Ovary (tissue), 9 donors: ENCODE measurements around the gene ACY1. TPM values are rescaled to one million over a fixed set of nuclear protein-coding genes. Genes with fewer than 3 reads are reported as not detected.

Source experiments
- DNase-seq, 5 donors: peaks; one replicate each; pipeline ENCODE4 v3.0.0-alpha.2; 2019 to 2020
- H3K27ac ChIP-seq, 2 donors: fragments of 200-600 bp; one replicate each; pipeline versions ENCODE4 v1.5.1 to v1.8.0; 2019 to 2022
- H3K27me3 ChIP-seq: fragments of 200-600 bp; one replicate; pipeline ENCODE4 v1.8.0; 2022
- H3K36me3 ChIP-seq: fragments of 200-600 bp; sonication (generic); one replicate; pipeline ENCODE4 v1.5.1; 2019
- H3K4me1 ChIP-seq: one replicate; pipeline ENCODE4 v1.8.1; 2013; ENCODE audit warnings: mild to moderate bottlenecking, moderate library complexity; ENCODE audit not compliant: insufficient read depth
- H3K4me3 ChIP-seq: fragments of 200-600 bp; sonication (generic); one replicate; pipeline ENCODE4 v1.5.1; 2017
- H3K9me3 ChIP-seq, 2 donors: fragments of 200-600 bp in 1 of 2; sonication (generic) in 1 of 2; one replicate each; pipeline versions ENCODE4 v1.5.1 to v1.8.1; 2013 to 2019; ENCODE audit warnings: mild to moderate bottlenecking in 1 of 2, moderate library complexity in 1 of 2
- CTCF ChIP-seq, 3 donors: fragments of 450-650 bp in 2 of 3; fragments of 200-600 bp in 1 of 3; IDR thresholded peaks; one replicate each; pipeline versions ENCODE4 v1.5.1 to v1.8.0; 2016 to 2022; ENCODE audit warnings: antibody characterized with exemption in 3 of 3, mild to moderate bottlenecking in 1 of 3
- EP300 ChIP-seq: sonication (generic); formaldehyde crosslinking; IDR thresholded peaks from one replicate; pipeline ENCODE4 v1.6.1; 2017; ENCODE audit warnings: antibody characterized with exemption
- POLR2A ChIP-seq: fragments of 450-650 bp; IDR thresholded peaks from one replicate; pipeline ENCODE4 v1.6.1; 2017; ENCODE audit warnings: antibody characterized with exemption, mild to moderate bottlenecking, moderate library complexity
- WGBS, 3 donors: extraction: QIAGEN DNeasy Blood & Tissue Kit in 1 of 3; methylation state at CpG; one replicate each; pipeline versions ENCODE4 v1.1.5 to v1.1.7; 2013 to 2017; 5-methylcytosine and 5-hydroxymethylcytosine counted together
- intact Hi-C, 4 donors: fragments of 100-400 bp; cut with DNase I; formaldehyde crosslinking; loops; one replicate each; pipeline versions ENCODE4 v1.11.0 to v1.15.1; 2022 to 2023
- polyA plus RNA-seq, 2 donors: library from polyadenylated mRNA; stranded (reverse); fragments of 200-250 nt in 1 of 2; fragments of 350-450 nt in 1 of 2; fragmentation: Illumina TruSeq in 1 of 2; extraction: RNeasy Lipid Tissue Mini Kit (QIAGEN cat#74804) in 1 of 2; gene quantifications; one replicate each; pipeline ENCODE4 v1.2.3, GENCODE V29; 2013 to 2014
- total RNA-seq, 7 donors: library from RNA; depleted of rRNA in 2 of 7; stranded (reverse); fragments of >200 nt in 2 of 7; fragmentation: NEBNext Ultra II Directional in 3 of 7; extraction: Animal tissue kit (Norgen Biotek cat#: 25700) in 3 of 7; gene quantifications; one replicate each; pipeline versions ENCODE4 v1.1.0 to v1.2.4, GENCODE V29; 2016 to 2023
- donor health status: DM: no; HTN: no; CAD: no; lungs with moderate emphysema.
- donor health status: DM: no; HTN: no; CAD: no.
- donor health status: Bipolar disorder and iron deficiency.
- donor health status: DM: yes; HTN: yes; CAD: no.
- donor health status: DM: no; HTN: no; CAD: no.
- donor health status: DM: yes; HTN: yes; CAD: no.

ACY1 gene
- total and polyA plus RNA-seq, 9 donors, result 8.4 to 27.4 (median 14.7) TPM

GRCh38 chr3:51966486-51966885 lies 16.8 kb upstream of the ACY1 start:
- no peaks in the 10 kb centered on the region for H3K36me3 ChIP-seq
- no peaks in the 10 kb centered on the region for H3K27me3 ChIP-seq
- H3K27ac ChIP-seq, result peak overlapping the region in 1 of 2 donors; percentile 83
- peak overlapping the region; percentile 62 for H3K4me3 ChIP-seq
- no peak for DNase-seq
- peaks cover 19% of the 10 kb centered on the region for H3K4me1 ChIP-seq
- intact Hi-C loops, result no loop called here
- TF ChIP-seq EP300 (no peak), CTCF (IDR thresholded peaks at IDR 0.05) (no peak), POLR2A (no peak)
- H3K9me3 ChIP-seq, result no peaks in the 10 kb centered on the region
- WGBS, 3 donors, result 70 to 74% (median 72%) methylated on average over 5 of the region's 5 CpGs

GRCh38 chr3:51966922-51967383 lies 16.4 kb upstream of the ACY1 start:
- TF ChIP-seq POLR2A (no peak), CTCF (IDR thresholded peaks at IDR 0.05) (no peak), EP300 (no peak)
- H3K27ac ChIP-seq, result peak overlapping the region; percentile 79 to 83
- peak overlapping the region; percentile 62 for H3K4me3 ChIP-seq
- intact Hi-C loops, result no loop called here
- no peaks in the 10 kb centered on the region for H3K36me3 ChIP-seq
- H3K27me3 ChIP-seq, result no peaks in the 10 kb centered on the region
- peaks cover 15% of the 10 kb centered on the region for H3K4me1 ChIP-seq
- 3 to 6% (median 5%) methylated on average over 32 to 33 of the region's 33 CpGs for WGBS, 3 donors
- DNase-seq, result no peak
- no peaks in the 10 kb centered on the region for H3K9me3 ChIP-seq

- Histone ChIP-seq H3K27me3 (no peaks in the 10 kb centered on the region), H3K27ac (peak within 1 kb of the TSS; percentile 86 to 88), H3K4me1 (peaks cover 12% of the 10 kb centered on the region), H3K9me3 (no peaks in the 10 kb centered on the region), H3K36me3 (no peaks in the 10 kb centered on the region), H3K4me3 (peak within 1 kb of the TSS; percentile 62)
- 0 to 1% (median 0%) methylated on average over 31 to 85 of the region's 90 CpGs for WGBS, 3 donors
- TF ChIP-seq POLR2A, result peak; percentile 66
- TF ChIP-seq CTCF (IDR thresholded peaks at IDR 0.05), result no peak
- peak; percentile 68 to 77 (median 74) for DNase-seq
- intact Hi-C loops, result no loop called here
These were observed 15.8 kb upstream of the ACY1 start, which contains the start of gene PCBP4 for GRCh38 chr3:51967384-51968169. TSS of gene PCBP4 (minus strand) at chr3:51967454. CDS start at chr3:51961240, 6,214 bp downstream.

- Histone ChIP-seq H3K36me3 (no peaks in the 10 kb centered on the region), H3K9me3 (no peaks in the 10 kb centered on the region), H3K27me3 (no peaks in the 10 kb centered on the region), H3K4me3 (peak overlapping the region; percentile 62), H3K27ac (peak overlapping the region in 1 of 2 donors; percentile 86), H3K4me1 (peaks cover 8% of the 10 kb centered on the region)
- WGBS, 3 donors, result 1 to 10% (median 4%) methylated on average over 11 of the region's 11 CpGs
- no peak for TF ChIP-seq POLR2A
- no peak for TF ChIP-seq EP300
- no peak for TF ChIP-seq CTCF (IDR thresholded peaks at IDR 0.05)
- DNase-seq, result peak in 3 of 5 donors; percentile 48 to 66 (median 51)
- intact Hi-C loops, result no loop called here
These were observed 15.1 kb upstream of the ACY1 start for GRCh38 chr3:51968170-51968775.
